ENCODE measurements around the gene FBH1.

DNA sequence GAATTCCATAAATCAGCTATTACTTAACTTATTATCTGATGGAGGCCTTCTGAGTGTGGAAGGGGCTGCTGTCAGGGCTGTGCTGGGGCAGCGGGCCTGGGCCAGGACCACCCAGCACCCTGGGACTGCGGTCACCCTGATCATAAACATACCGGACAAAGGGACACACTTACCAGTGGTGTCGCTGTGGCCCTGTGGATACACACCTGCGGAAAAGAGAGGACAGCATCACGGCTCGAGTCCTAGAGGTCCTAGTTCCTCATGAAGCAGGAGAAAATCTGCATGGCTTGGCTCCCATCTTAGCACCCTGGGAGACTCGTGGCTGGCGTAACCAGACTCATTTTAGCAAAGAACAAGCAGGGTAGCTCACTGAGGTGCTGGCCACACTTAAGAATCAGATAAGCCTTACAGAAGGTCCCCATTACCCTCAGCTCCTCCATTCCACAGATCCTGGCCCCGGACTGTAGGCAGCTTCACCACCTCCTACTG is 69.6 kb downstream of the FBH1 start:
- no peak for TF ChIP-seq POLR2A (IDR thresholded peaks at IDR 0.05)
- TF ChIP-seq, protein P1, sequence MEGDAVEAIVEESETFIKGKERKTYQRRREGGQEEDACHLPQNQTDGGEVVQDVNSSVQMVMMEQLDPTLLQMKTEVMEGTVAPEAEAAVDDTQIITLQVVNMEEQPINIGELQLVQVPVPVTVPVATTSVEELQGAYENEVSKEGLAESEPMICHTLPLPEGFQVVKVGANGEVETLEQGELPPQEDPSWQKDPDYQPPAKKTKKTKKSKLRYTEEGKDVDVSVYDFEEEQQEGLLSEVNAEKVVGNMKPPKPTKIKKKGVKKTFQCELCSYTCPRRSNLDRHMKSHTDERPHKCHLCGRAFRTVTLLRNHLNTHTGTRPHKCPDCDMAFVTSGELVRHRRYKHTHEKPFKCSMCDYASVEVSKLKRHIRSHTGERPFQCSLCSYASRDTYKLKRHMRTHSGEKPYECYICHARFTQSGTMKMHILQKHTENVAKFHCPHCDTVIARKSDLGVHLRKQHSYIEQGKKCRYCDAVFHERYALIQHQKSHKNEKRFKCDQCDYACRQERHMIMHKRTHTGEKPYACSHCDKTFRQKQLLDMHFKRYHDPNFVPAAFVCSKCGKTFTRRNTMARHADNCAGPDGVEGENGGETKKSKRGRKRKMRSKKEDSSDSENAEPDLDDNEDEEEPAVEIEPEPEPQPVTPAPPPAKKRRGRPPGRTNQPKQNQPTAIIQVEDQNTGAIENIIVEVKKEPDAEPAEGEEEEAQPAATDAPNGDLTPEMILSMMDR (IDR thresholded peaks at IDR 0.05 in 4 of 5, conservative IDR thresholded peaks at IDR 0.05 in 1 of 5) = no peak

All from gastrocnemius medialis (tissue), 4 donors.